HCT116 (cell line): ENCODE data around the gene ELP1.

Source experiments
- CEBPB ChIP-seq: IDR thresholded peaks from 2 replicates; pipeline ENCODE4 v1.6.1; 2012; ENCODE audit warnings: low read depth
- EZH2 ChIP-seq: fragments of 200-600 bp; sonication (generic); IDR thresholded peaks from 2 replicates; pipeline ENCODE4 v1.6.1; 2017; ENCODE audit warnings: antibody characterized with exemption, mixed run types
- POLR2A ChIP-seq: IDR thresholded peaks from 2 replicates; pipeline ENCODE4 v1.7.0; 2011; ENCODE audit warnings: borderline replicate concordance; ENCODE audit not compliant: insufficient read depth, insufficient read length; ENCODE audit errors: extremely low read depth
- POLR2AphosphoS5 ChIP-seq: IDR thresholded peaks from 2 replicates; pipeline ENCODE4 v1.6.1; 2011; ENCODE audit warnings: mild to moderate bottlenecking, low read depth, low read length, moderate library complexity
- RAD21 ChIP-seq: IDR thresholded peaks from 2 replicates; pipeline ENCODE4 v1.6.1; 2012; ENCODE audit warnings: low read depth, mild to moderate bottlenecking
- SIN3A ChIP-seq: IDR thresholded peaks from 2 replicates; pipeline ENCODE4 v1.6.1; 2012; ENCODE audit warnings: low read depth
- SRF ChIP-seq: IDR thresholded peaks from 2 replicates; pipeline ENCODE4 v1.6.1; 2012; ENCODE audit warnings: low read depth
- ZFX ChIP-seq: fragments of 450-650 bp; IDR thresholded peaks from 2 replicates; pipeline ENCODE4 v1.6.1; 2017
- ZNF274 ChIP-seq: fragments of 200-500 bp; sonication (Bioruptor generic); IDR thresholded peaks from 2 replicates; pipeline ENCODE4 v1.6.1; 2014; ENCODE audit warnings: mild to moderate bottlenecking, low read depth, low read length, inconsistent platforms
- TF ChIP-seq, protein P1 (sequence below), 3 experiments: fragments of 200-600 bp in 1 of 3; sonication (generic) in 1 of 3; IDR thresholded peaks in 2 of 3; conservative IDR thresholded peaks in 1 of 3; 2 replicates each; pipeline ENCODE4 v1.5.1; 2012 to 2017; ENCODE audit warnings: low read depth in 2 of 3, low read length in 2 of 3, antibody characterized with exemption in 1 of 3, borderline replicate concordance in 1 of 3, control low read depth in 1 of 3, mild to moderate bottlenecking in 1 of 3, mixed read lengths in 1 of 3, mixed run types in 1 of 3, moderate library complexity in 1 of 3; ENCODE audit not compliant: insufficient read depth in 1 of 3
- TF ChIP-seq, protein P2 (sequence below): IDR thresholded peaks from 2 replicates; pipeline ENCODE4 v1.6.1; 2012; ENCODE audit warnings: low read depth
- TF ChIP-seq, protein P3 (sequence below): IDR thresholded peaks from 2 replicates; pipeline ENCODE4 v1.6.1; 2012
- TF ChIP-seq, protein P4 (sequence below): IDR thresholded peaks from 2 replicates; pipeline ENCODE4 v1.6.1; 2011; ENCODE audit warnings: mild to moderate bottlenecking, low read length, moderate library complexity; ENCODE audit not compliant: insufficient replicate concordance; ENCODE audit errors: extremely low read depth

DNA sequence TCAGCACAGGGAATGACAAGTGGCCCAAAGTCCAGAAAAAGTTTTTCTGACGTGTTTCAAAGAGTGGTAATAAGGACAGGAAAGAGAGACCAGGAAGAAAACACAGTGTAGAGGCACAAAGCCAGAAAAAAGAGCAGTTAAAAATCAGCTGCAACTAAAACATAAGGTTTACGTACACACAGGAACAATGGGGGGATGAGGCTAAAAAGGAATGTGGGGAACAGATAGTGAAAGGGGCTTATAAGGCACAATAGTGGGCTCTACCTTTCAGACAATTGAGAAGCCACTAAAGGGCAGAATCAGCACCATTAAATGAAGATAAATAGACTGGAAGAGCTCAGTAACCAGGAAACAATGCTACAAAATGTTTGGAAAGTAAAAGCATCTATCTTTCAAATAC is 5.5 kb downstream of the ELP1 start:
- TF ChIP-seq POLR2A (no peak), ZFX (no peak), SRF (no peak), CEBPB (no peak), RAD21 (no peak), EZH2 (no peak), POLR2AphosphoS5 (no peak), ZNF274 (no peak), SIN3A (no peak)
- TF ChIP-seq, protein P1, sequence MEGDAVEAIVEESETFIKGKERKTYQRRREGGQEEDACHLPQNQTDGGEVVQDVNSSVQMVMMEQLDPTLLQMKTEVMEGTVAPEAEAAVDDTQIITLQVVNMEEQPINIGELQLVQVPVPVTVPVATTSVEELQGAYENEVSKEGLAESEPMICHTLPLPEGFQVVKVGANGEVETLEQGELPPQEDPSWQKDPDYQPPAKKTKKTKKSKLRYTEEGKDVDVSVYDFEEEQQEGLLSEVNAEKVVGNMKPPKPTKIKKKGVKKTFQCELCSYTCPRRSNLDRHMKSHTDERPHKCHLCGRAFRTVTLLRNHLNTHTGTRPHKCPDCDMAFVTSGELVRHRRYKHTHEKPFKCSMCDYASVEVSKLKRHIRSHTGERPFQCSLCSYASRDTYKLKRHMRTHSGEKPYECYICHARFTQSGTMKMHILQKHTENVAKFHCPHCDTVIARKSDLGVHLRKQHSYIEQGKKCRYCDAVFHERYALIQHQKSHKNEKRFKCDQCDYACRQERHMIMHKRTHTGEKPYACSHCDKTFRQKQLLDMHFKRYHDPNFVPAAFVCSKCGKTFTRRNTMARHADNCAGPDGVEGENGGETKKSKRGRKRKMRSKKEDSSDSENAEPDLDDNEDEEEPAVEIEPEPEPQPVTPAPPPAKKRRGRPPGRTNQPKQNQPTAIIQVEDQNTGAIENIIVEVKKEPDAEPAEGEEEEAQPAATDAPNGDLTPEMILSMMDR (IDR thresholded peaks at IDR 0.05 in 2 of 3, conservative IDR thresholded peaks at IDR 0.05 in 1 of 3; ENCODE audit: borderline replicate concordance in 1 of 3, insufficient read depth in 1 of 3, low read depth in 2 of 3, low read length in 2 of 3): no peak
- TF ChIP-seq, protein P2, sequence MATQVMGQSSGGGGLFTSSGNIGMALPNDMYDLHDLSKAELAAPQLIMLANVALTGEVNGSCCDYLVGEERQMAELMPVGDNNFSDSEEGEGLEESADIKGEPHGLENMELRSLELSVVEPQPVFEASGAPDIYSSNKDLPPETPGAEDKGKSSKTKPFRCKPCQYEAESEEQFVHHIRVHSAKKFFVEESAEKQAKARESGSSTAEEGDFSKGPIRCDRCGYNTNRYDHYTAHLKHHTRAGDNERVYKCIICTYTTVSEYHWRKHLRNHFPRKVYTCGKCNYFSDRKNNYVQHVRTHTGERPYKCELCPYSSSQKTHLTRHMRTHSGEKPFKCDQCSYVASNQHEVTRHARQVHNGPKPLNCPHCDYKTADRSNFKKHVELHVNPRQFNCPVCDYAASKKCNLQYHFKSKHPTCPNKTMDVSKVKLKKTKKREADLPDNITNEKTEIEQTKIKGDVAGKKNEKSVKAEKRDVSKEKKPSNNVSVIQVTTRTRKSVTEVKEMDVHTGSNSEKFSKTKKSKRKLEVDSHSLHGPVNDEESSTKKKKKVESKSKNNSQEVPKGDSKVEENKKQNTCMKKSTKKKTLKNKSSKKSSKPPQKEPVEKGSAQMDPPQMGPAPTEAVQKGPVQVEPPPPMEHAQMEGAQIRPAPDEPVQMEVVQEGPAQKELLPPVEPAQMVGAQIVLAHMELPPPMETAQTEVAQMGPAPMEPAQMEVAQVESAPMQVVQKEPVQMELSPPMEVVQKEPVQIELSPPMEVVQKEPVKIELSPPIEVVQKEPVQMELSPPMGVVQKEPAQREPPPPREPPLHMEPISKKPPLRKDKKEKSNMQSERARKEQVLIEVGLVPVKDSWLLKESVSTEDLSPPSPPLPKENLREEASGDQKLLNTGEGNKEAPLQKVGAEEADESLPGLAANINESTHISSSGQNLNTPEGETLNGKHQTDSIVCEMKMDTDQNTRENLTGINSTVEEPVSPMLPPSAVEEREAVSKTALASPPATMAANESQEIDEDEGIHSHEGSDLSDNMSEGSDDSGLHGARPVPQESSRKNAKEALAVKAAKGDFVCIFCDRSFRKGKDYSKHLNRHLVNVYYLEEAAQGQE: no peak
- TF ChIP-seq, protein P3, sequence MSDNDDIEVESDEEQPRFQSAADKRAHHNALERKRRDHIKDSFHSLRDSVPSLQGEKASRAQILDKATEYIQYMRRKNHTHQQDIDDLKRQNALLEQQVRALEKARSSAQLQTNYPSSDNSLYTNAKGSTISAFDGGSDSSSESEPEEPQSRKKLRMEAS: no peak
- TF ChIP-seq, protein P4, sequence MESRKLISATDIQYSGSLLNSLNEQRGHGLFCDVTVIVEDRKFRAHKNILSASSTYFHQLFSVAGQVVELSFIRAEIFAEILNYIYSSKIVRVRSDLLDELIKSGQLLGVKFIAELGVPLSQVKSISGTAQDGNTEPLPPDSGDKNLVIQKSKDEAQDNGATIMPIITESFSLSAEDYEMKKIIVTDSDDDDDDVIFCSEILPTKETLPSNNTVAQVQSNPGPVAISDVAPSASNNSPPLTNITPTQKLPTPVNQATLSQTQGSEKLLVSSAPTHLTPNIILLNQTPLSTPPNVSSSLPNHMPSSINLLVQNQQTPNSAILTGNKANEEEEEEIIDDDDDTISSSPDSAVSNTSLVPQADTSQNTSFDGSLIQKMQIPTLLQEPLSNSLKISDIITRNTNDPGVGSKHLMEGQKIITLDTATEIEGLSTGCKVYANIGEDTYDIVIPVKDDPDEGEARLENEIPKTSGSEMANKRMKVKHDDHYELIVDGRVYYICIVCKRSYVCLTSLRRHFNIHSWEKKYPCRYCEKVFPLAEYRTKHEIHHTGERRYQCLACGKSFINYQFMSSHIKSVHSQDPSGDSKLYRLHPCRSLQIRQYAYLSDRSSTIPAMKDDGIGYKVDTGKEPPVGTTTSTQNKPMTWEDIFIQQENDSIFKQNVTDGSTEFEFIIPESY: no peak
